ENCODE results near the gene PF4V1. TPM values are rescaled to one million over a fixed set of nuclear protein-coding genes. Genes with fewer than 3 reads are reported as not detected.

PF4V1 gene
- polyA plus RNA-seq, 3 donors: 0.99 to 3.3 TPM; not detected in 1

- H3K9me3 Mint-ChIP-seq: peaks cover 0 to 8% (median 5%) of the 10 kb centered on the region in 7 donors
- H3K27me3 Mint-ChIP-seq (ENCODE audit: low read depth in 3 of 3): no peaks in the 10 kb centered on the region
- H3K27me3 ChIP-seq (ENCODE audit: control insufficient read depth in 2 of 2, insufficient read depth in 2 of 2, low read length in 2 of 2): no peaks in the 10 kb centered on the region
- no peaks in the 10 kb centered on the region for H3K79me2 ChIP-seq (ENCODE audit: insufficient read depth, low read length)
- intact Hi-C loops (cut with micrococcal nuclease): no loop called here
- no peak overlapping the region for H3K4me3 ChIP-seq (replicated peaks in 1 of 3; ENCODE audit: low read depth in 2 of 3, low read length in 3 of 3)
- no peaks in the 10 kb centered on the region for H3K9me3 ChIP-seq (replicated peaks in 1 of 2; ENCODE audit: control insufficient read depth in 1 of 2, insufficient read depth in 1 of 2, low read length in 2 of 2)
- H3K4me2 ChIP-seq (replicated peaks; ENCODE audit: extremely low read depth, low read length, poor library complexity, severe bottlenecking): no peak overlapping the region
- WGBS (ENCODE audit: insufficient coverage): no CpG with 5 or more reads among the region's 3 CpGs
- no peaks in the 10 kb centered on the region for H3K36me3 ChIP-seq (replicated peaks in 1 of 2; ENCODE audit: control insufficient read depth in 1 of 2, insufficient read depth in 2 of 2, low read length in 2 of 2)
- no peaks in the 10 kb centered on the region for H4K20me1 ChIP-seq (ENCODE audit: insufficient read depth, low read length)
- H3K36me3 Mint-ChIP-seq: no peaks in the 10 kb centered on the region
- H3K4me1 ChIP-seq (ENCODE audit: control insufficient read depth in 1 of 2, insufficient read depth in 2 of 2, low read length in 2 of 2): peaks cover 7 to 11% of the 10 kb centered on the region in 2 donors
- peaks cover 24% of the 10 kb centered on the region for H3K4me1 Mint-ChIP-seq
- no peak for TF ChIP-seq CTCF (IDR thresholded peaks at IDR 0.05)
- H3K4me3 Mint-ChIP-seq: no peak overlapping the region
- no peak overlapping the region for H3K27ac ChIP-seq (ENCODE audit: low read depth in 1 of 2, low read length in 2 of 2)
- H3K9ac ChIP-seq (ENCODE audit: insufficient read depth, low read length, poor library complexity, severe bottlenecking): no peak overlapping the region
- H2AFZ ChIP-seq (ENCODE audit: insufficient read depth, low read depth, low read length, poor library complexity, severe bottlenecking): no peak overlapping the region
- peak overlapping the region in 1 of 7 donors; percentile 26 for H3K27ac Mint-ChIP-seq
- no peak for DNase-seq
Observed at GRCh38 chr4:73822389-73822788, 30.7 kb upstream of the PF4V1 start.

- Mint-ChIP-seq H3K9me3 (peaks cover 0 to 14% (median 4%) of the 10 kb centered on the region in 7 donors), H3K27me3 (ENCODE audit: low read depth in 3 of 3) (no peaks in the 10 kb centered on the region), H3K36me3 (peaks cover 0 to 2% of the 10 kb centered on the region in 2 donors), H3K4me3 (no peak overlapping the region), H3K4me1 (peaks cover 24% of the 10 kb centered on the region), H3K27ac (peak overlapping the region in 5 of 7 donors; percentile 21 to 80 (median 70))
- Histone ChIP-seq H3K79me2 (ENCODE audit: insufficient read depth, low read length) (no peaks in the 10 kb centered on the region), H3K9me3 (replicated peaks in 1 of 2; ENCODE audit: control insufficient read depth in 1 of 2, insufficient read depth in 1 of 2, low read length in 2 of 2) (no peaks in the 10 kb centered on the region), H3K4me2 (replicated peaks; ENCODE audit: extremely low read depth, low read length, poor library complexity, severe bottlenecking) (no peak overlapping the region), H3K4me3 (replicated peaks in 1 of 3; ENCODE audit: low read depth in 2 of 3, low read length in 3 of 3) (no peak overlapping the region), H3K4me1 (ENCODE audit: control insufficient read depth in 1 of 2, insufficient read depth in 2 of 2, low read length in 2 of 2) (peaks cover 7 to 11% of the 10 kb centered on the region in 2 donors), H3K36me3 (replicated peaks in 1 of 2; ENCODE audit: control insufficient read depth in 1 of 2, insufficient read depth in 2 of 2, low read length in 2 of 2) (no peaks in the 10 kb centered on the region), H4K20me1 (ENCODE audit: insufficient read depth, low read length) (no peaks in the 10 kb centered on the region), H2AFZ (ENCODE audit: insufficient read depth, low read depth, low read length, poor library complexity, severe bottlenecking) (no peak overlapping the region), H3K9ac (ENCODE audit: insufficient read depth, low read length, poor library complexity, severe bottlenecking) (no peak overlapping the region), H3K27me3 (ENCODE audit: control insufficient read depth in 2 of 2, insufficient read depth in 2 of 2, low read length in 2 of 2) (no peaks in the 10 kb centered on the region), H3K27ac (ENCODE audit: low read depth in 1 of 2, low read length in 2 of 2) (peak overlapping the region in 1 of 2 donors; percentile 13)
- intact Hi-C loops (cut with micrococcal nuclease): no loop called here
- DNase-seq: peak; percentile 47 to 64 (median 50)
- no peak for TF ChIP-seq CTCF (IDR thresholded peaks at IDR 0.05)
Observed at GRCh38 chr4:73822812-73823504, 30.1 kb upstream of the PF4V1 start.
